ENCODE measurements around the gene PLA2G4E.

The PLA2G4E gene

GRCh38 chr15:41932511-41933289 is 88.1 kb downstream of the PLA2G4E start:
- DNase-seq = no peak

GRCh38 chr15:41932101-41932500 is 88.7 kb downstream of the PLA2G4E start:
- no peak for DNase-seq
